Activated CD4-positive, alpha-beta T cell treated with anti-CD3 and anti-CD28 coated beads, Interleukin-2, amount 10 ng/mL, durations not matched to agents 24 days and 14 days (primary cell): ENCODE measurements around the gene SPIN2A. TPM values are rescaled to one million over a fixed set of nuclear protein-coding genes. Genes with fewer than 3 reads are reported as not detected.
"Not testable (repeated sequence)": the region's sequence is repeated elsewhere in the genome, so short reads cannot be mapped to it uniquely, and the experiment has no call there.

ENCODE experiments used
- DNase-seq: peaks from one replicate; pipeline ENCODE4 v3.0.0; 2022
- H3K27ac Mint-ChIP-seq: one replicate; pipeline ENCODE4 v1.8.0; 2022; ENCODE audit warnings: mild to moderate bottlenecking, mixed read lengths
- H3K27me3 Mint-ChIP-seq: one replicate; pipeline ENCODE4 v1.8.0; 2022; ENCODE audit warnings: mixed read lengths
- H3K36me3 Mint-ChIP-seq: one replicate; pipeline ENCODE4 v1.8.0; 2022; ENCODE audit warnings: low read depth, mild to moderate bottlenecking, mixed read lengths
- H3K4me1 Mint-ChIP-seq: one replicate; pipeline ENCODE4 v1.8.0; 2021; ENCODE audit warnings: mixed read lengths
- H3K4me3 Mint-ChIP-seq: one replicate; pipeline ENCODE4 v1.8.0; 2022; ENCODE audit warnings: mild to moderate bottlenecking, moderate library complexity, mixed read lengths
- H3K9me3 Mint-ChIP-seq: one replicate; pipeline ENCODE4 v1.8.0; 2021; ENCODE audit warnings: mixed read lengths
- intact Hi-C: fragments of 100-400 bp; cut with micrococcal nuclease; formaldehyde crosslinking; loops from one replicate; pipeline ENCODE4 v1.15.1; 2023
- total RNA-seq: library from RNA; stranded (reverse); gene quantifications from 2 replicates; pipeline ENCODE4 v1.2.3, GENCODE V29; 2022

SPIN2A gene
- 0.66 and 1.0 TPM in 2 replicates for total RNA-seq

- H3K27ac Mint-ChIP-seq, H3K27me3 Mint-ChIP-seq, H3K4me3 Mint-ChIP-seq, H3K9me3 Mint-ChIP-seq, H3K36me3 Mint-ChIP-seq, intact Hi-C loops, H3K4me1 Mint-ChIP-seq, DNase-seq: not testable (repeated sequence)
These were observed at the start of gene SPIN2A for GRCh38 chrX:57137073-57137472. TSS of gene SPIN2A (minus strand) at chrX:57137397. CDS start at chrX:57136597, 800 bp downstream.

DNA sequence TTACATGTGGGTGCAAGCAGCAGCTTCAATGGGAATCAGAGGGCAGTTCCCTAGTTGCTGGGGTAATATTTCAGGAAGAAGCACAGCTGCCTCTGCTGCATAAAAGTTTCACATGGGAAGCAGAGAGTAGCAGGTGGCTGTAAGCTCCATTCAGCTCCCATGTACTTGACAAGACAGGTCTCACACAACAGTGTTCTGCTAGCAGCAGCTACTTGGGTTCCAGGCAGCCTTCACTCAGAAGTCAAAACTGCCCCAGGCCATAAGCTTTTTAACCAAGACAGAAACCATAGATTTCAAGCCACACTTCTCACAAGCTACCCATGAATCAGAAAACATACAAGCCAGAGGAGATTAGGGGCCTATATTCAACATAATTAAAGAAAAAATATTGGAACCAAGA is 41.4 kb upstream of the SPIN2A start:
- intact Hi-C loops, result no loop called here
- Mint-ChIP-seq H3K27ac (no peak overlapping the region), H3K36me3 (no peaks in the 10 kb centered on the region), H3K27me3 (no peaks in the 10 kb centered on the region), H3K4me1 (no peaks in the 10 kb centered on the region), H3K4me3 (no peak overlapping the region), H3K9me3 (peaks cover 9% of the 10 kb centered on the region)
- no peak for DNase-seq

DNA sequence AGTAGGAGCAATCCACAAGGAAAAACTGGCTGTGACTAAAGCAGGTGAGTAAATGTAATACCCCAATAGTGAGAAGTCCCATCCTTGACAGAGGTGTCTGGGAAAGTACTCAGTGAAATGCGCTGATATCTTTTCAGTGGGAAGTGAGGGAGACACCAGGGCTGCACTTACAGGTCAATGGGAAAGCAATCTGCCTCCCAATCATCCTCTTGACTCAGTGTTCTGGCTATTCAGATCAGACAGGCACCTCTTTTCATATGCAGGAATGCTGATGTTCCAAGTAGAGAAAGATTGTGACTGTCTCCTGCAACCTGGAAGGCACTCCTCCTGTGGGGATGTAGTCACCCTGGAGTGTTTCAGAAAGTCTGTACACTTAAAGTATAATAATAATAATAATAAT is 39.9 kb upstream of the SPIN2A start:
- DNase-seq, result no peak
- H3K36me3 Mint-ChIP-seq, result no peaks in the 10 kb centered on the region
- no peaks in the 10 kb centered on the region for H3K4me1 Mint-ChIP-seq
- H3K9me3 Mint-ChIP-seq, result peaks cover 9% of the 10 kb centered on the region
- no peak overlapping the region for H3K4me3 Mint-ChIP-seq
- H3K27ac Mint-ChIP-seq, result no peak overlapping the region
- intact Hi-C loops, result no loop called here
- no peaks in the 10 kb centered on the region for H3K27me3 Mint-ChIP-seq

GRCh38 chrX:57172544-57172943 is 35.3 kb upstream of the SPIN2A start:
- no peak overlapping the region for H3K27ac Mint-ChIP-seq
- DNase-seq, result no peak
- no peaks in the 10 kb centered on the region for H3K36me3 Mint-ChIP-seq
- H3K4me3 Mint-ChIP-seq, result no peak overlapping the region
- H3K27me3 Mint-ChIP-seq, result no peaks in the 10 kb centered on the region
- H3K9me3 Mint-ChIP-seq, result no peaks in the 10 kb centered on the region
- intact Hi-C loops, result no loop called here
- H3K4me1 Mint-ChIP-seq, result no peaks in the 10 kb centered on the region

- intact Hi-C loops, result loop anchor here (2.0 kb wide), 1 partner anchor 298 kb away; no protein-coding TSS in a partner anchor
- Mint-ChIP-seq H3K4me1 (no peaks in the 10 kb centered on the region), H3K27me3 (no peaks in the 10 kb centered on the region), H3K9me3 (no peaks in the 10 kb centered on the region), H3K4me3 (no peak overlapping the region), H3K36me3 (no peaks in the 10 kb centered on the region), H3K27ac (no peak overlapping the region)
- no peak for DNase-seq
These were observed 19.3 kb upstream of the SPIN2A start for GRCh38 chrX:57156397-57157049.

DNA sequence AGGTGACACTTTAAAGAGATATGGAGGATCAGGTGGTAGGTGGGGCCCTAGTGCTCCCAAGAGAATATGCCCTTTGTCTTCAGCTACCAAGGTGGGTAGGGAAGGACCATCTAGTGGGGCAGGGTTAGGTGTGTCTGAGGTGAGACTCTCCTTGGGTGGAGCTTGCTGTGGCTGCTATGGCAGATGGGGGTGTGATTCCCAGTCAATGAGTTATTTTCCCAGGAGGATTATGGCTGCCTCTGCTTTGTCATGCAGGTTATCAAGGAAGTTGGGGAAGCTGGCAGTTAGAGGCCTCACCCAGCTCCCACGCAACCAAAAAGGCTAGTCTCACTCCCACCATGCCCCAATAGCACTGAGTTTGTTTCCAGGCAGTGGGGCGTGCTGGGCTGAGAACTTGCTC is 18.0 kb upstream of the SPIN2A start:
- DNase-seq, result no peak
- H3K27me3 Mint-ChIP-seq, result no peaks in the 10 kb centered on the region
- no peaks in the 10 kb centered on the region for H3K36me3 Mint-ChIP-seq
- intact Hi-C loops, result no loop called here
- no peak overlapping the region for H3K4me3 Mint-ChIP-seq
- no peaks in the 10 kb centered on the region for H3K4me1 Mint-ChIP-seq
- no peak overlapping the region for H3K27ac Mint-ChIP-seq
- peaks cover 4% of the 10 kb centered on the region for H3K9me3 Mint-ChIP-seq

DNA sequence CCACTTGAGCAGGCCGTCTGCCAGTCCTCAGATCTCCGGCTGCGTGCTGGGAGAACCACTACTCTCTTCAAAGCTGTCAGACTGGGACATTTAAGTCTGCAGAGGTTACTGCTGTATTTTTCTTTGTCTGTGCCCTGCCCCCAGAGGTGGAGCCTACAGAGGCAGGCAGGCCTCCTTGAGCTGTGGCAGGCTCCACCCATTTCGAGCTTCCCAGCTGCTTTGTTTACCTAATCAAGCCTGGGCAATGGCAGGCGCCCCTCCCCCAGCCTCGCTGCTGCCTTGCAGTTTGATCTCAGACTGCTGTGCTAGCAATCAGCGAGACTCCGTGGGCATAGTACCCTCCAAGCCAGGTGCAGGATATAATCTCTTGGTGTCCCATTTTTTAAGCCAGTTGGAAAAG is 15.0 kb upstream of the SPIN2A start:
- H3K4me3 Mint-ChIP-seq, H3K36me3 Mint-ChIP-seq, DNase-seq, H3K4me1 Mint-ChIP-seq, H3K27ac Mint-ChIP-seq, intact Hi-C loops, H3K27me3 Mint-ChIP-seq: not testable (repeated sequence)
- H3K9me3 Mint-ChIP-seq, result peaks cover 13% of the 10 kb centered on the region

GRCh38 chrX:57138674-57139073 is 1.5 kb upstream of the SPIN2A start:
- Mint-ChIP-seq H3K27me3 (no peaks in the 10 kb centered on the region), H3K36me3 (no peaks in the 10 kb centered on the region), H3K4me3 (no peak overlapping the region), H3K9me3 (no peaks in the 10 kb centered on the region), H3K4me1 (peaks cover 6% of the 10 kb centered on the region), H3K27ac (no peak overlapping the region)
- intact Hi-C loops, result no loop called here
- no peak for DNase-seq

- H3K36me3 Mint-ChIP-seq, result no peaks in the 10 kb centered on the region
- no peak overlapping the region for H3K27ac Mint-ChIP-seq
- no peak overlapping the region for H3K4me3 Mint-ChIP-seq
- DNase-seq, result no peak
- intact Hi-C loops, result no loop called here
- H3K27me3 Mint-ChIP-seq, result no peaks in the 10 kb centered on the region
- peaks cover 6% of the 10 kb centered on the region for H3K4me1 Mint-ChIP-seq
- no peaks in the 10 kb centered on the region for H3K9me3 Mint-ChIP-seq
These were observed 304 bp upstream of the SPIN2A start for GRCh38 chrX:57137501-57137900.

GRCh38 chrX:57136589-57136988 is 608 bp downstream of the SPIN2A start:
- DNase-seq, H3K27ac Mint-ChIP-seq, H3K4me3 Mint-ChIP-seq, H3K27me3 Mint-ChIP-seq, H3K4me1 Mint-ChIP-seq, H3K36me3 Mint-ChIP-seq, H3K9me3 Mint-ChIP-seq, intact Hi-C loops: not testable (repeated sequence)

DNA sequence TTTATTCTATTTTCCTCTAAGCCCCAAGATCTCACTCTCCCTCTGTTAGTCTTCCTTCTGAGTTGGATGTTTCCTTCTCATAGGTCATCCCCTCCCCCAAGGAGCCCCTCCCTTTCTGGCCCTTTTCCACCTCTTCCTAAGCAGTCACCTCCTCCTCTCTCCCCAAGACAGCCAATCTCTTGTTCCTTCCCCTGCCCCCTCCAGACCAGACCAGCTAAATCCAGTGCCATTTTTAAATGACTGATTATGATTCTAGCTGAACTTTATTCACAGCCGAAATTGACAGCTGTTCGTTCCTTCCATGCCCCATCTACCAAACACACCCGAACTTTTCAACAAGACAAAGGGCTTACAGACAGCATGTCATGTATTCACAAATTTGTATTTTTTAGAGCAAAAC is 1.9 kb downstream of the SPIN2A start:
- no peak overlapping the region for H3K4me3 Mint-ChIP-seq
- no peaks in the 10 kb centered on the region for H3K4me1 Mint-ChIP-seq
- H3K27me3 Mint-ChIP-seq, result no peaks in the 10 kb centered on the region
- H3K36me3 Mint-ChIP-seq, result no peaks in the 10 kb centered on the region
- no peak for DNase-seq
- intact Hi-C loops, result no loop called here
- H3K27ac Mint-ChIP-seq, result no peak overlapping the region
- H3K9me3 Mint-ChIP-seq, result no peaks in the 10 kb centered on the region

GRCh38 chrX:57134702-57135101 is 2.5 kb downstream of the SPIN2A start:
- H3K27me3 Mint-ChIP-seq, result no peaks in the 10 kb centered on the region
- intact Hi-C loops, result no loop called here
- no peaks in the 10 kb centered on the region for H3K4me1 Mint-ChIP-seq
- no peak overlapping the region for H3K4me3 Mint-ChIP-seq
- no peaks in the 10 kb centered on the region for H3K36me3 Mint-ChIP-seq
- no peaks in the 10 kb centered on the region for H3K9me3 Mint-ChIP-seq
- H3K27ac Mint-ChIP-seq, result no peak overlapping the region
- DNase-seq, result no peak

DNA sequence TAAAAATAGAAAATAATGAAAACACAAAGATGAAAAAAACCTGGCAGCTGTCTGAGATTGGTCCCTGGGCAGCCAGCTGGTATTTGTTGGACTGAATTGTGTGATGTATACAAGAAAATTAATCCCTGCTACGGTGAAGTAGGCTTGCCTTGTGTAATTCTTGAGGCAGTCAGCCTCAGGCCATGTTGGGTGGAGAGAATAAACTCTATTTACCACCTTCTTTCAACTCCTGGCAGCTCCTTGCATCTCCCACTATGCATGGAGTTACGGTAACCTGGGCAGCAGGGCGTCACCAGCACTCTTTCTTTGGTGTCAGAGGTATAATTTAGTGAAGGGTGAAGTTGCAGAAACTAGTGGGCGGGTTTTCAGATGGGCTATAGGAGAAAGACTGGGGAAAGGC is 3.5 kb downstream of the SPIN2A start:
- Mint-ChIP-seq H3K27me3 (no peaks in the 10 kb centered on the region), H3K36me3 (no peaks in the 10 kb centered on the region), H3K4me1 (no peaks in the 10 kb centered on the region), H3K9me3 (no peaks in the 10 kb centered on the region), H3K27ac (no peak overlapping the region), H3K4me3 (no peak overlapping the region)
- intact Hi-C loops, result no loop called here
- no peak for DNase-seq

- DNase-seq, H3K36me3 Mint-ChIP-seq, H3K4me1 Mint-ChIP-seq, H3K27me3 Mint-ChIP-seq, H3K27ac Mint-ChIP-seq, H3K4me3 Mint-ChIP-seq, intact Hi-C loops, H3K9me3 Mint-ChIP-seq: not testable (repeated sequence)
These were observed 3.9 kb downstream of the SPIN2A start for GRCh38 chrX:57133284-57133683.

- H3K27ac Mint-ChIP-seq, result no peak overlapping the region
- intact Hi-C loops, result no loop called here
- no peak overlapping the region for H3K4me3 Mint-ChIP-seq
- H3K36me3 Mint-ChIP-seq, result no peaks in the 10 kb centered on the region
- H3K27me3 Mint-ChIP-seq, result no peaks in the 10 kb centered on the region
- no peaks in the 10 kb centered on the region for H3K9me3 Mint-ChIP-seq
- DNase-seq, result no peak
- H3K4me1 Mint-ChIP-seq, result no peaks in the 10 kb centered on the region
These were observed 5.2 kb downstream of the SPIN2A start for GRCh38 chrX:57132046-57132445.
